K562 (cell line): ENCODE results near the gene SIAE. TPM values are rescaled to one million over a fixed set of nuclear protein-coding genes. Genes with fewer than 3 reads are reported as not detected.
A peak's percentile ranks its signal among the peaks of the same experiment; 100 is the strongest.

Experiments
- ATAC-seq: fragments of 200-7000 bp; cut with Tn5 transposase; 3 replicates; pipeline ENCODE4 v1.9.1; 2020; ENCODE audit warnings: moderate library complexity
- BruUV-seq: library from RNA; stranded (reverse); fragments of 400-500 nt; replicated peaks from 2 replicates; lab custom pipeline; 2021; lab: Mats Ljungman, UMichigan
- CTCF ChIA-PET: fragments of 300-600 bp; formaldehyde crosslinking; extraction: SDS; loops from one replicate; lab custom pipeline; 2021; ENCODE audit warnings: low intra/inter-chr PET ratio; lab: Yijun Ruan, JAX
- POLR2A ChIA-PET: fragments of 300-600, 350-650 bp; sonication (Branson Sonifier 250); formaldehyde crosslinking; extraction: SDS; loops from one replicate; lab custom pipeline; 2021; ENCODE audit warnings: antibody characterized with exemption, inconsistent platforms; lab: Yijun Ruan, JAX
- DNase-seq, 4 experiments: peaks; one replicate each; pipeline versions ENCODE4 v3.0.0 to v3.0.0-alpha.2; 2011 to 2018; ENCODE audit warnings: low spot score in 3 of 4, mixed read lengths in 3 of 4; ENCODE audit errors: extremely low read depth in 1 of 4
- FAIRE-seq: peaks from 2 replicates; lab custom pipeline; 2011; peaks lifted over from hg19 to GRCh38; lab: Jason Lieb, UNC
- H2AFZ ChIP-seq: 2 replicates; pipeline ENCODE4 v1.6.0; 2011; ENCODE audit warnings: low read depth, low read length, control low read depth, inconsistent platforms
- H3K27ac ChIP-seq: fragments of 200-600 bp; 3 replicates; pipeline ENCODE4 v1.8.0; 2011; ENCODE audit warnings: low read depth, mild to moderate bottlenecking, control low read depth, inconsistent platforms, low read length, moderate library complexity, mixed read lengths; ENCODE audit errors: extremely low read depth
- H3K27me3 ChIP-seq, 2 experiments: fragments of 300-600 bp in 1 of 2; 2 replicates in 1 of 2; 3 replicates in 1 of 2; pipeline versions ENCODE4 v1.6.0 to v1.8.0; 2011; ENCODE audit warnings: inconsistent platforms in 2 of 2, low read length in 2 of 2, mild to moderate bottlenecking in 1 of 2, mixed read lengths in 1 of 2, moderate library complexity in 1 of 2; ENCODE audit not compliant: control insufficient read depth in 2 of 2, insufficient read depth in 2 of 2
- H3K36me3 ChIP-seq: fragments of 300-600 bp; 3 replicates; pipeline ENCODE4 v1.8.0; 2011; ENCODE audit warnings: mild to moderate bottlenecking, low read length, inconsistent platforms; ENCODE audit not compliant: control insufficient read depth, insufficient read depth
- H3K4me1 ChIP-seq, 2 experiments: fragments of 200-600 bp in 1 of 2; replicated peaks in 1 of 2; 2 replicates in 1 of 2; 3 replicates in 1 of 2; pipeline versions ENCODE4 v1.5.1 to v1.8.0; 2011; ENCODE audit warnings: inconsistent platforms in 2 of 2, low read length in 2 of 2, mild to moderate bottlenecking in 1 of 2, mixed read lengths in 1 of 2, moderate library complexity in 1 of 2; ENCODE audit not compliant: control insufficient read depth in 2 of 2, insufficient read depth in 2 of 2
- H3K4me2 ChIP-seq: 2 replicates; pipeline ENCODE4 v1.6.1; 2011; ENCODE audit warnings: low read length, control low read depth, inconsistent platforms, mixed read lengths; ENCODE audit not compliant: insufficient read depth
- H3K4me3 ChIP-seq: fragments of 200-600 bp; sonication (generic), shearing (Covaris generic); 2 replicates; pipeline ENCODE4 v1.5.1; 2016; ENCODE audit warnings: control low read depth, inconsistent platforms
- H3K79me2 ChIP-seq: fragments of 200-600 bp; 3 replicates; pipeline ENCODE4 v1.8.0; 2011; ENCODE audit warnings: low read length, inconsistent platforms; ENCODE audit not compliant: control insufficient read depth, insufficient read depth
- H3K9ac ChIP-seq, 2 experiments: 2 replicates each; pipeline versions ENCODE4 v1.6.0 to v1.6.1; 2011; ENCODE audit warnings: low read depth in 2 of 2, low read length in 2 of 2, control low read depth in 1 of 2, inconsistent platforms in 1 of 2, mild to moderate bottlenecking in 1 of 2, mixed read lengths in 1 of 2; ENCODE audit not compliant: insufficient read depth in 1 of 2
- H3K9me1 ChIP-seq: one replicate; pipeline ENCODE4 v1.6.0; 2011; ENCODE audit warnings: inconsistent platforms, mild to moderate bottlenecking, low read length, moderate library complexity; ENCODE audit not compliant: control insufficient read depth, insufficient read depth
- H3K9me3 ChIP-seq: replicated peaks from 2 replicates; pipeline ENCODE4 v1.5.1; 2011; ENCODE audit warnings: low read depth, low read length, inconsistent platforms; ENCODE audit not compliant: control insufficient read depth, insufficient read depth
- H4K20me1 ChIP-seq: replicated peaks from 2 replicates; pipeline ENCODE4 v1.6.1; 2011; ENCODE audit warnings: low read length, inconsistent platforms, mixed read lengths; ENCODE audit not compliant: control insufficient read depth, insufficient read depth
- E2F6 ChIP-seq, 2 experiments: IDR thresholded peaks; 2 replicates each; pipeline ENCODE4 v1.6.1; 2011; ENCODE audit warnings: borderline replicate concordance in 1 of 2, control low read depth in 1 of 2, low read depth in 1 of 2, low read length in 1 of 2, mild to moderate bottlenecking in 1 of 2, mixed read lengths in 1 of 2, moderate library complexity in 1 of 2; ENCODE audit not compliant: insufficient read depth in 1 of 2, insufficient read length in 1 of 2, poor library complexity in 1 of 2, severe bottlenecking in 1 of 2; ENCODE audit errors: extremely low read depth in 1 of 2
- WGBS: fragments of 100-300 bp; shearing (Covaris generic); methylation state at CpG from one replicate; pipeline ENCODE4 v1.1.6; 2016; ENCODE audit warnings: low coverage, mixed read lengths; ENCODE audit not compliant: insufficient coverage; ENCODE audit errors: missing lambda C conversion rate; 5-methylcytosine and 5-hydroxymethylcytosine counted together
- in situ Hi-C: fragments of 300-500 bp; cut with MboI; formaldehyde crosslinking; loops from 4 replicates; pipeline ENCODE4 v1.15.0; 2018; ENCODE audit warnings: inconsistent platforms, mixed read lengths
- intact Hi-C: fragments of 100-400 bp; cut with micrococcal nuclease; formaldehyde crosslinking; loops from 2 replicates; pipeline ENCODE4 v1.14.2; 2022
- polyA plus RNA-seq, 8 experiments: library from polyadenylated mRNA; depleted of rRNA in 4 of 8; stranded (reverse) in 5 of 8; unstranded in 3 of 8; fragments of >200 nt; fragmentation: Nextera tagmentation in 2 of 8; fragmentation: Illumina TruSeq in 1 of 8; extraction: Ambion mirVana in 2 of 8; extraction: Trizol in 1 of 8; gene quantifications; 2 replicates each; pipeline versions ENCODE4 v1.2.1 to v1.2.3, GENCODE V29; 2011 to 2014; ENCODE audit warnings: inconsistent platforms in 1 of 8, missing spikeins in 1 of 8
- total RNA-seq, 7 experiments: library from RNA; depleted of rRNA in 6 of 7; stranded (reverse); fragments of >200 nt in 6 of 7; fragmentation: Illumina TruSeq in 2 of 7; extraction: Trizol in 2 of 7; gene quantifications; 2 replicates each; pipeline versions ENCODE4 v1.2.1 to v1.2.3, GENCODE V29; 2011 to 2021; ENCODE audit warnings: low replicate concordance in 1 of 7
- TF ChIP-seq, protein P1 (sequence below): sonication (generic); IDR thresholded peaks from 2 replicates; pipeline ENCODE4 v1.6.1; 2016

The SIAE gene
- total and polyA plus RNA-seq, 9 of the 15 experiments (the other 6 are each of a cell fraction or from before 2014, with no cell fraction given) = 0.89 to 9.6 (median 3.7) TPM

GRCh38 chr11:124663861-124664260 lies 9.7 kb downstream of the SIAE start:
- TF ChIP-seq, protein P1, sequence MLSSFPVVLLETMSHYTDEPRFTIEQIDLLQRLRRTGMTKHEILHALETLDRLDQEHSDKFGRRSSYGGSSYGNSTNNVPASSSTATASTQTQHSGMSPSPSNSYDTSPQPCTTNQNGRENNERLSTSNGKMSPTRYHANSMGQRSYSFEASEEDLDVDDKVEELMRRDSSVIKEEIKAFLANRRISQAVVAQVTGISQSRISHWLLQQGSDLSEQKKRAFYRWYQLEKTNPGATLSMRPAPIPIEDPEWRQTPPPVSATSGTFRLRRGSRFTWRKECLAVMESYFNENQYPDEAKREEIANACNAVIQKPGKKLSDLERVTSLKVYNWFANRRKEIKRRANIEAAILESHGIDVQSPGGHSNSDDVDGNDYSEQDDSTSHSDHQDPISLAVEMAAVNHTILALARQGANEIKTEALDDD = 0 out of 2 replicates have a peak, but pooled peaks have one; percentile 20
- no peak for TF ChIP-seq E2F6 (IDR thresholded peaks at IDR 0.05; ENCODE audit: borderline replicate concordance in 1 of 2, extremely low read depth in 1 of 2, insufficient read depth in 1 of 2, insufficient read length in 1 of 2, low read depth in 1 of 2, low read length in 1 of 2, poor library complexity in 1 of 2, severe bottlenecking in 1 of 2)
- ATAC-seq (no peak), FAIRE-seq (no peak), DNase-seq (no peak)
- no peak overlapping the region for H3K4me3 ChIP-seq
- intact Hi-C loops = no loop called here
- H3K36me3 ChIP-seq = no peaks in the 10 kb centered on the region
- no TSS peak for BruUV-seq
- H4K20me1 ChIP-seq = 0 out of 2 replicates have a peak, but pooled peaks cover 7% of the 10 kb centered on the region
- peaks cover 4 to 16% of the 10 kb centered on the region in 2 experiments; a peak in 2 of 5 replicates for H3K4me1 ChIP-seq
- H3K27me3 ChIP-seq = no peaks in the 10 kb centered on the region
- H3K27ac ChIP-seq = no peak overlapping the region
- H3K9ac ChIP-seq = no peak overlapping the region
- H3K9me3 ChIP-seq = no peaks in the 10 kb centered on the region
- no peaks in the 10 kb centered on the region for H3K9me1 ChIP-seq
- POLR2A ChIA-PET = interaction anchor here (0.5 to 1.0 kb wide), 2 partner anchors 9 to 63 kb away, joined by 3 read pairs; no protein-coding TSS in a partner anchor
- H3K79me2 ChIP-seq = no peaks in the 10 kb centered on the region
- 62% methylated on average over 2 of the region's 2 CpGs for WGBS
- CTCF ChIA-PET = interaction anchor here (0.6 kb wide), 1 partner anchor 590 kb away, joined by 3 read pairs; no protein-coding TSS in a partner anchor
- H2AFZ ChIP-seq = no peak overlapping the region
- in situ Hi-C loops = no loop called here
- H3K4me2 ChIP-seq = no peak overlapping the region
